H9 (cell line): Measurements from ENCODE around the gene RHEX. TPM values are rescaled to one million over a fixed set of nuclear protein-coding genes. Genes with fewer than 3 reads are reported as not detected.

Experiments
- DNase-seq: peaks from one replicate; pipeline ENCODE4 v3.0.0-alpha.2; 2017
- H2AFZ ChIP-seq: one replicate; pipeline ENCODE4 v1.6.1; 2013; ENCODE audit warnings: mild to moderate bottlenecking, low read length, control low read depth, moderate library complexity
- H2AK5ac ChIP-seq: 2 replicates; pipeline ENCODE4 v1.6.1; 2013; ENCODE audit warnings: low read length, control low read depth, mixed read lengths; ENCODE audit not compliant: insufficient read length
- H2BK120ac ChIP-seq: one replicate; pipeline ENCODE4 v1.6.1; 2013; ENCODE audit warnings: low read depth, mild to moderate bottlenecking, low read length, control low read depth, inconsistent platforms; ENCODE audit not compliant: poor library complexity, severe bottlenecking
- H2BK12ac ChIP-seq: 2 replicates; pipeline ENCODE4 v1.6.1; 2013; ENCODE audit warnings: low read length, control low read depth, mixed read lengths, low read depth; ENCODE audit not compliant: insufficient read length
- H2BK15ac ChIP-seq: 2 replicates; pipeline ENCODE4 v1.6.1; 2013; ENCODE audit warnings: low read depth, low read length, control low read depth
- H2BK20ac ChIP-seq: one replicate; pipeline ENCODE4 v1.6.1; 2013; ENCODE audit warnings: low read depth, mild to moderate bottlenecking, low read length, control low read depth, inconsistent platforms; ENCODE audit not compliant: poor library complexity, severe bottlenecking
- H2BK5ac ChIP-seq: 2 replicates; pipeline ENCODE4 v1.6.1; 2013; ENCODE audit warnings: low read length, control low read depth, mixed read lengths; ENCODE audit not compliant: insufficient read length
- H3K14ac ChIP-seq: 2 replicates; pipeline ENCODE4 v1.6.1; 2013; ENCODE audit warnings: low read length, control low read depth; ENCODE audit not compliant: insufficient read depth
- H3K18ac ChIP-seq: 2 replicates; pipeline ENCODE4 v1.6.1; 2013; ENCODE audit warnings: low read depth, mild to moderate bottlenecking, mixed read lengths, low read length, control low read depth; ENCODE audit not compliant: insufficient read length
- H3K23ac ChIP-seq: 2 replicates; pipeline ENCODE4 v1.6.1; 2013; ENCODE audit warnings: low read length, control low read depth, mixed read lengths, low read depth; ENCODE audit not compliant: insufficient read length
- H3K23me2 ChIP-seq: 2 replicates; pipeline ENCODE4 v1.6.1; 2013; ENCODE audit warnings: low read depth, mild to moderate bottlenecking, mixed read lengths, low read length, control low read depth; ENCODE audit not compliant: insufficient read length, poor library complexity, severe bottlenecking
- H3K27ac ChIP-seq: 2 replicates; pipeline ENCODE4 v1.5.1; 2013; ENCODE audit warnings: low read length, control low read depth, mixed read lengths, low read depth; ENCODE audit not compliant: insufficient read length
- H3K27me3 ChIP-seq: 2 replicates; pipeline ENCODE4 v1.6.1; 2013; ENCODE audit warnings: low read length, control low read depth, inconsistent platforms; ENCODE audit not compliant: insufficient read depth
- H3K4ac ChIP-seq: 2 replicates; pipeline ENCODE4 v1.6.1; 2013; ENCODE audit warnings: low read depth, mild to moderate bottlenecking, control low read depth, inconsistent platforms, low read length, moderate library complexity
- H3K4me1 ChIP-seq: 2 replicates; pipeline ENCODE4 v1.6.1; 2013; ENCODE audit warnings: low read length, control low read depth, inconsistent platforms; ENCODE audit not compliant: insufficient read depth
- H3K4me2 ChIP-seq: 2 replicates; pipeline ENCODE4 v1.6.1; 2013; ENCODE audit warnings: low read length, control low read depth, mixed read lengths; ENCODE audit not compliant: insufficient read length, insufficient read depth
- H3K56ac ChIP-seq: 2 replicates; pipeline ENCODE4 v1.6.1; 2013; ENCODE audit warnings: low read depth, mild to moderate bottlenecking, mixed read lengths, low read length, control low read depth; ENCODE audit not compliant: insufficient read length
- H3K79me1 ChIP-seq: 2 replicates; pipeline ENCODE4 v1.6.1; 2013; ENCODE audit warnings: low read depth, mild to moderate bottlenecking, moderate library complexity, low read length, control low read depth, inconsistent platforms; ENCODE audit not compliant: insufficient read depth, poor library complexity, severe bottlenecking
- H3K79me2 ChIP-seq: 2 replicates; pipeline ENCODE4 v1.6.1; 2013; ENCODE audit warnings: low read length, control low read depth, inconsistent platforms; ENCODE audit not compliant: insufficient read depth
- H3K9ac ChIP-seq: 2 replicates; pipeline ENCODE4 v1.6.1; 2013; ENCODE audit warnings: low read length, control low read depth, mixed read lengths; ENCODE audit not compliant: insufficient read length; ENCODE audit errors: extremely low read depth
- H3K9me3 ChIP-seq: one replicate; pipeline ENCODE4 v1.6.1; 2013; ENCODE audit warnings: low read depth, low read length, inconsistent platforms; ENCODE audit not compliant: control insufficient read depth
- H3T11ph ChIP-seq: one replicate; pipeline ENCODE4 v1.6.1; 2013; ENCODE audit warnings: mild to moderate bottlenecking, low read length, control low read depth, inconsistent platforms
- H4K20me1 ChIP-seq: one replicate; pipeline ENCODE4 v1.6.1; 2013; ENCODE audit not compliant: control insufficient read depth, insufficient read length, insufficient read depth
- H4K5ac ChIP-seq: 2 replicates; pipeline ENCODE4 v1.6.1; 2013; ENCODE audit warnings: low read depth, mild to moderate bottlenecking, mixed read lengths, low read length, control low read depth; ENCODE audit not compliant: insufficient read length
- H4K8ac ChIP-seq: replicated peaks from 2 replicates; pipeline ENCODE4 v1.6.1; 2013; ENCODE audit warnings: low read length, control low read depth, mixed read lengths, low read depth; ENCODE audit not compliant: insufficient read length
- H4K91ac ChIP-seq: 2 replicates; pipeline ENCODE4 v1.6.1; 2013; ENCODE audit warnings: low read depth, mild to moderate bottlenecking, moderate library complexity, mixed read lengths, low read length, control low read depth; ENCODE audit not compliant: insufficient read length
- H3K27ac Mint-ChIP-seq, 3 experiments: 2 replicates in 2 of 3; 3 replicates in 1 of 3; pipeline ENCODE4 v1.8.0; 2020 to 2021; ENCODE audit warnings: mixed read lengths in 3 of 3, mild to moderate bottlenecking in 1 of 3, moderate library complexity in 1 of 3
- H3K27me3 Mint-ChIP-seq: 2 replicates; pipeline ENCODE4 v1.8.0; 2021; ENCODE audit warnings: low read depth, mild to moderate bottlenecking, moderate library complexity, mixed read lengths
- H3K36me3 Mint-ChIP-seq, 3 experiments: 2 replicates in 2 of 3; 3 replicates in 1 of 3; pipeline ENCODE4 v1.8.0; 2020 to 2021; ENCODE audit warnings: low read depth in 3 of 3, mixed read lengths in 3 of 3; ENCODE audit not compliant: insufficient read depth in 1 of 3
- H3K4me1 Mint-ChIP-seq, 2 experiments: 2 replicates each; pipeline ENCODE4 v1.8.0; 2020; ENCODE audit warnings: mixed read lengths in 2 of 2
- H3K4me3 Mint-ChIP-seq, 2 experiments: 2 replicates in 1 of 2; 3 replicates in 1 of 2; pipeline ENCODE4 v1.8.0; 2020 to 2021; ENCODE audit warnings: mild to moderate bottlenecking in 2 of 2, mixed read lengths in 2 of 2, moderate library complexity in 1 of 2
- H3K9me3 Mint-ChIP-seq, 2 experiments: 2 replicates in 1 of 2; 3 replicates in 1 of 2; pipeline ENCODE4 v1.8.0; 2020; ENCODE audit warnings: mild to moderate bottlenecking in 2 of 2, mixed read lengths in 2 of 2, moderate library complexity in 1 of 2
- WGBS: extraction: QIAGEN DNeasy Blood & Tissue Kit; methylation state at CpG from one replicate; pipeline ENCODE4 v1.1.7; 2013; ENCODE audit warnings: missing lambda C conversion rate, low lambda C conversion rate, mixed read lengths; ENCODE audit not compliant: insufficient read length; ENCODE audit errors: extremely low coverage; 5-methylcytosine and 5-hydroxymethylcytosine counted together
- total RNA-seq: library from RNA; stranded (reverse); gene quantifications from 2 replicates; pipeline ENCODE4 v1.2.1, GENCODE V29; 2021
- TF ChIP-seq, protein P1 (sequence below): fragments of 200-600 bp; sonication (generic); conservative IDR thresholded peaks from 3 replicates; pipeline ENCODE4 v1.8.0; 2021; ENCODE audit warnings: antibody characterized with exemption, mild to moderate bottlenecking

RHEX gene
- total RNA-seq, 1 experiment from 2014 or later = not detected

DNA sequence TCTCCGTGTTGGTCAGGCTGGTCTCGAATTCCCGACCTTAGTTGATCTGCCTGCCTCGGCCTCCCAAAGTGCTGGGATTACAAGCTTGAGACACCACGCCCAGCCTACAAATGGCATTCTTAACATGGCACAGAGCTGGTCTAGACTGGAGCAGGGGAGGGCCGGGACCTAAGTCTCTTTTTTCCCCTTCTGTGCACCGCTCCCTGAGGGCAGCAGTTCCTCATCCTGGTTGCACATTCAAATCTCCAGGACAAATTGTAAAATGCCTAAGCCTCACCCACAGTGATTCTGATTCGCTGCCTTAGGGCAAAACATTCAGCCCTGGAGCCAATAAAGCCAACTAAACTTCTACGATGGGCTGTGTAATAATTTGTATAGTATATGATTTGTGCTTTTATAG, 74.4 kb downstream of the RHEX start:
- Mint-ChIP-seq H3K9me3 (peaks cover 4 to 7% of the 10 kb centered on the region in 2 experiments; a peak in 4 of 5 replicates), H3K36me3 (0 out of 7 replicates have a peak, but pooled peaks cover 0 to under 1% (median 0%) of the 10 kb centered on the region in 3 experiments), H3K27me3 (peaks cover 3% of the 10 kb centered on the region), H3K4me3 (no peak overlapping the region), H3K27ac (no peak overlapping the region), H3K4me1 (no peaks in the 10 kb centered on the region)
- H2BK120ac ChIP-seq = no peak overlapping the region
- H2AK5ac ChIP-seq = no peak overlapping the region
- no peak overlapping the region for H3K4ac ChIP-seq
- H3K79me1 ChIP-seq = no peaks in the 10 kb centered on the region
- no peaks in the 10 kb centered on the region for H3K9me3 ChIP-seq
- no peak overlapping the region for H3K14ac ChIP-seq
- H3K27ac ChIP-seq = no peak overlapping the region
- H2BK12ac ChIP-seq = no peak overlapping the region
- no peak for DNase-seq
- no peaks in the 10 kb centered on the region for H3K23me2 ChIP-seq
- no peak overlapping the region for H3K23ac ChIP-seq
- TF ChIP-seq, protein P1, sequence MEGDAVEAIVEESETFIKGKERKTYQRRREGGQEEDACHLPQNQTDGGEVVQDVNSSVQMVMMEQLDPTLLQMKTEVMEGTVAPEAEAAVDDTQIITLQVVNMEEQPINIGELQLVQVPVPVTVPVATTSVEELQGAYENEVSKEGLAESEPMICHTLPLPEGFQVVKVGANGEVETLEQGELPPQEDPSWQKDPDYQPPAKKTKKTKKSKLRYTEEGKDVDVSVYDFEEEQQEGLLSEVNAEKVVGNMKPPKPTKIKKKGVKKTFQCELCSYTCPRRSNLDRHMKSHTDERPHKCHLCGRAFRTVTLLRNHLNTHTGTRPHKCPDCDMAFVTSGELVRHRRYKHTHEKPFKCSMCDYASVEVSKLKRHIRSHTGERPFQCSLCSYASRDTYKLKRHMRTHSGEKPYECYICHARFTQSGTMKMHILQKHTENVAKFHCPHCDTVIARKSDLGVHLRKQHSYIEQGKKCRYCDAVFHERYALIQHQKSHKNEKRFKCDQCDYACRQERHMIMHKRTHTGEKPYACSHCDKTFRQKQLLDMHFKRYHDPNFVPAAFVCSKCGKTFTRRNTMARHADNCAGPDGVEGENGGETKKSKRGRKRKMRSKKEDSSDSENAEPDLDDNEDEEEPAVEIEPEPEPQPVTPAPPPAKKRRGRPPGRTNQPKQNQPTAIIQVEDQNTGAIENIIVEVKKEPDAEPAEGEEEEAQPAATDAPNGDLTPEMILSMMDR = no peak
- no peak overlapping the region for H4K91ac ChIP-seq
- H3K9ac ChIP-seq = no peak overlapping the region
- no peak overlapping the region for H4K8ac ChIP-seq
- no peak overlapping the region for H3K56ac ChIP-seq
- no peak overlapping the region for H2BK15ac ChIP-seq
- H4K5ac ChIP-seq = no peak overlapping the region
- no peak overlapping the region for H3T11ph ChIP-seq
- H3K18ac ChIP-seq = no peak overlapping the region
- no CpG with 5 or more reads among the region's 9 CpGs for WGBS
- no peak overlapping the region for H2BK5ac ChIP-seq
- no peaks in the 10 kb centered on the region for H4K20me1 ChIP-seq
- H3K4me1 ChIP-seq = no peaks in the 10 kb centered on the region
- no peaks in the 10 kb centered on the region for H3K27me3 ChIP-seq
- no peaks in the 10 kb centered on the region for H3K79me2 ChIP-seq
- H2BK20ac ChIP-seq = no peak overlapping the region
- no peak overlapping the region for H3K4me2 ChIP-seq
- H2AFZ ChIP-seq = no peak overlapping the region
